HUDEP-2 (cell line): Measurements from ENCODE around the gene TEP1.

ENCODE experiments used
- DNase-seq, 76 experiments: peaks; one replicate each; lab custom pipeline; 2025; ENCODE audit not compliant: unreplicated experiment in 76 of 76; lab: John Stamatoyannopoulos, UW

The TEP1 gene

GRCh38 chr14:20434701-20435581 is 21.6 kb upstream of the TEP1 start:
- DNase-seq = no peak

DNA sequence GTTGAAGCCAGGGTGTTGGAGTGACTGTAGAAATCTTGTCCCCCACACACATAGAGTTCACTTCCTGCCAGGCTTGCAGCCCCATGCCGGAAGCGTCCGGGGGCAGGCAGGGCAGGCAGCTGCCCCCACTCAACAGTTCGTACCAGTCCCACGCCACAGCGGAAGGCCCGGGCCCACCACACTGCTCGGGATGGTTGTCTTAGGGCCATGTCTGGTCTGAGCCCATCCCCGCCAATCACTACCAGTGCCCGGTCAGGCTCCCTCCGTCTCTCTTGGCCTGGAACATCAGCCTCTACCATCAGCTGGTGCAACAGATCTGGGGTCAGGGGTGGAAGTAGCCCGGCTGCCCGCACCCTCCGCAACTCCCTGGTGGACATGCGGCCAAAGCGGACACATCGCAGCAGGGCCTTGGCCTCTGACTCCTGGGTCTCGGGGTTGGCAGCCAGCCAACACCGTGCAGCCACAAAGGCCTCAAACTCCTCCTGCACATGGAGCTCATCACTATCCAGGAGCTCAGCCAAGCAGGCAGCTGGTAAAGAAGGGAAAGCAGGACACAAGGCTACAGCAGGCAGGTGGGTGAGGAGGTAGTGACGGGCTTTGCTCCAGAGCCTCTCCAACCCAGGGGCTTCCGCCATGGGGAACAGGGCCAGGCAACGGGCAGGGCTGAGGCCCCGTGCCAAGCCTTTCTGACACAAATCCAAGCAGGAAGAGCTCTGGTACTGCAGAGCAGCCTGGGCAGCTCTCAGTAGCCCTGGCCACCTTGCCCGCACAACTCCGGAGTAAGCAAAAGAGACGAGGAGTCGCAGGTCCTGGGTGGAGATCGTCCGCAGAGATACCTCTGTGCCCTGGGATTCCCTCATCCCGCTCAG is 16.7 kb upstream of the TEP1 start:
- DNase-seq = no peak

GRCh38 chr14:20428802-20429201 is 15.5 kb upstream of the TEP1 start:
- DNase-seq = peak in 1 of 76 experiments; percentile 2

GRCh38 chr14:20428010-20428365 is 14.7 kb upstream of the TEP1 start:
- DNase-seq = no peak

DNA sequence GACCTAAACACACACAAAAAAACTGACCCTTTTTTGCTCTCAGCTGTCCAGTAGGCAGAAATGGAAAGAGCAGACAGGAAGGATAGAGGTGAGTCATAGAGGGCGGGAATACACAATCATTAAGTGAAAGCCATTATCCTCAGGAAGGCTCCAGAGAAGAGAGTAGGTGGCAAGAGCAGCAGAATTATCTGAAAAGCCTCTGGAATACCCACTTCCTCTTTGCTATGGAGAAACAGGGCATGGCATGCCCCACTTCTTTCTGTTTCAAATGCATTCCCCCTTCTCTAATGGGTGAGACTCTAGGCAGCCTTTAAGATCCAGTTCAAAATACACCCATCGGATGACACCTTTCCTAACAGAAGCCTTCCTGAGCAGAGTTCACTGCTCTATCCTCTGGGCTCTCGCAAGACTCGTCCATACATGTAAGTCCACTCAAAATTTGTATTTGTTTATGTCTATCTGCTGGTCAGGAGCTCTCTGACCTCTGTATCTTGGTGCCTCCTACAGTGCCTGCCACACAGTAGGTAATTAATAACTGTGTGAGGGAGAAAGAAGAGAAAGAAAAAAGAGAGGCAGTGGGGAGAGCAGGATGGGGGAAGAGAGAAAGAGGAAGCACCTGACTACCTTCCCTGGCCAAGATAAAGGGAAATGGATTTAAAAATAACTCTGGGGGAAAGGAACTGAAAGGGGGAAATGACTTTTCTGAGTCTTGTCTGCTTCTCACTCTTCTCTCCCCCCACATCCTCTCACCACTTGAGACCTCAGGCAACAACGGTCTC is 14.1 kb upstream of the TEP1 start:
- DNase-seq = no peak

DNA sequence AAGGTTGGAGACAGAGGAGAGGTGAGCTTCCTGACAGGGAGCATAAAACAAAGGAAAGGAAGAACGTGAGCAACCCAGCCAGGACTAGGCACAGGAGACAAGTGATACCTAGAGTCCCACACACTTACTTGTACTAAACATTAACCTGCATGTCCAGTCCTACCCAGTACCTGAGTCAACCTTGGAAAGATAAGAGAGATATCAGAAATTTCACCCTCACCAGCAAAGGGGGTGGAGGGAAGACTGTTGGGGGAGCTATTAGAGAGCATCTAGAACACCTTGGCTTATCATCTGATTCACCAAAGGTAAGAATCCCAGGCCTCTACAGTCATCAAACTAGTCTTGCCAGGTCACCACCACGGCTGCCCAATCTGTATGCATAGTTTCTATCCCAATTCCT is 11.6 kb upstream of the TEP1 start:
- no peak for DNase-seq

- no peak for DNase-seq
These were observed 9.6 kb upstream of the TEP1 start for GRCh38 chr14:20422886-20423285.

GRCh38 chr14:20421267-20421666 is 8.0 kb upstream of the TEP1 start:
- DNase-seq = no peak

DNA sequence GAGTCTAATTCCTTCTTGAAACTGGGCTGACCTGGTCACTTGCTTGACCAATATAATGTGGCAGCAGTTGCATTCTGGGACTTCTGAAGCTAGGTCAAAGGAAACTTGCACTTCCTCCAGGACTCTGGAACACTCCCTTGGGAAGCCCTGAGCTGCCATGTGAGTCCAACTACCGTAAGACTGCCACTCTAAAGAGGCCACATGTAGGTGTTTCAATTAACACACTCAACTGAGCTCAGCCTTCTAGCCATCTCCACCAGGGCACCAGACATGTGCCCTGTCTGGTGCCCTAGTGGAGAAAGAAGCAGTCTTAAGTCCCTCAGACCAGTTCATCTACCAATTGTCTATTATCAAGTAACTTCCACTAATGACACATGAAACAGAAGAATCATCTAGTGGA is 6.1 kb upstream of the TEP1 start:
- no peak for DNase-seq

- no peak for DNase-seq
These were observed 5.2 kb upstream of the TEP1 start for GRCh38 chr14:20418501-20418909.

- DNase-seq = no peak
These were observed 4.2 kb upstream of the TEP1 start for GRCh38 chr14:20417250-20418186.

DNA sequence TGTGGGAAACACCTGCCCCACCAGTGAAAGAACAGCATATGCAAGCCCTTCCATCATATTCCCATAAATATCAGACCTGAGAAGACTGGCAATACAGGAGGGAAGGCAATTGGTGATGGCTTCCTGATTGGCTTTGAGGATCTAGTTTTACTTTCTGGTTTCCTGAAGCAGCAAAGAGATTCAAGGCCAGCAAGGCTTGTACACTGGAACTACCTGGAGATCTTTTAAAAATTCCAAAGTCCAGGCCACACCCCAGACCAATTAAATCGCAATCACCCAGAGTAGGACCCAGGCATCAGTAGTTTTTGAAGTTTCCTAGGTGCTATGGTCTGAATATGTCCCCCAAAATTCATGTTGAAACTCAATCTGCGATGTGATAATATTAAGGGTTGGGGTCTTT is 2.9 kb upstream of the TEP1 start:
- DNase-seq = no peak

DNA sequence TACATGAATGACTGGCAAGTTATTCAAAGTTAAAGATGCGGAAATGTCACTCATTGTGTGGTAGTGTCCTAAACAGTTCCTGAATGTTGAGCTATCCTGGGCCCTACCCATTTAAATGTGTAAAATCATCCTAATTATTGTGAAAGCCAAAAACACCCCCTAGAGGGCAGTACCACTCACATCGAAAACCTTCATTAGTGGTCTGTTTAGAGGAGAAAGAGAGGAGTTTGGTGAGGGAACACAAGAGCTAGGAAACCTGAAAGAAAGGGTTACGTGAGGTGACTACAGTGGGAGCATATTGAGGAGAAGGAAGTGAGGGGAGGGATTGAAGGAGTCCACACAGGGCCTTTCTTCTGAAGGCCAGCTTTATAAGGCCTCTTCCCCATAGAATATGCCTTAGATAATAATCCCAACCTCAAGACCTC is 2.5 kb upstream of the TEP1 start:
- DNase-seq = peak in 38 of 76 experiments; percentile 2 to 67 (median 32)

DNA sequence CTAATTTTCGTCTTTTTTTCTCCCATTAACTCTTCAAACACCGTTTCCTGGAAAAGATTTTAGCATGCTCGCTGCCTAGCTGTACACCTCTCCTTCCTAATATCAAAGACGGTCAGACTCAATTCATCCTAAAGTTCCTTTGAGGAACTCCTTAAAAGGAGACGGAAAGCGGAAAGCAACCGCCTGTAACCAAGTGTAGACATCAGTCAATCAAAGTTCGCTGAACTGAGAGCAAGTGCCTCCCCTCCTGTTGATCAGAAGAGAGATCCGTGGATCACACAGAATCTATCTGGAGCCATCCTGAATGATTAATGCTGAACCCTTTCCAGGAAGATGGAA is 412 bp upstream of the TEP1 start:
- no peak for DNase-seq

- no peak for DNase-seq
These were observed 890 bp downstream of the TEP1 start for GRCh38 chr14:20412411-20412810.

- DNase-seq = no peak
These were observed 4.1 kb downstream of the TEP1 start for GRCh38 chr14:20409226-20409625.

- no peak for DNase-seq
These were observed 9.8 kb downstream of the TEP1 start for GRCh38 chr14:20403521-20403920.

DNA sequence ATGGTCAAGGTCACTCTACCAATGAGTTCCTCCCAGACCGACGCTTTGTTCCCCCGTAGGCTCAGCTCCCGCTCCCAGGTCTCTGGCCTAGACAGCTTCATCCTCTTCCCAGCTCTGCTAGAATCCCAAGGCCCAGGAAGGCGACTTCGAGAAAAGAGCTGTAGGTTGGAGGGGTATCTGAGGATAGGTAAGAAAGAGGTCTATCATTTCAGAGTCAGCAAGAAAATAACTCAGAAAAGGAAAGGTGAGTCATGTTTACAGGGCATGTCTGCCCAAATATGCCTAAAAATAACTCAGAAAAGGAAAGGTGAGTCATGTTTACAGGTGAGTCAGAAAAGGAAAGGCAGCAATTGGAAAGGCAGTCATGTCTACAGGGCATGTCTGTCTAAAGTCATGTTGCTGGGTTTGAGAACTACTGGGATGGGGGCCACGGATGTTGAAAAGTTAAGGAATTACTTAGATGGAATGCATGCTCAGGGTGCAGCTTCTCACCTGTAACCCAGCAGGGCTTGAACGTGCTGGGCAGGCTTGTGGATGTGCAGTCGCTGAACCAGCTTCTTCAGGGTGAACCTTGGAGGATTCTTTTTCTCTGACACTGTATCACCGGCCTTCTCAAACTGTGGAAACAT is 12.2 kb downstream of the TEP1 start:
- no peak for DNase-seq

DNA sequence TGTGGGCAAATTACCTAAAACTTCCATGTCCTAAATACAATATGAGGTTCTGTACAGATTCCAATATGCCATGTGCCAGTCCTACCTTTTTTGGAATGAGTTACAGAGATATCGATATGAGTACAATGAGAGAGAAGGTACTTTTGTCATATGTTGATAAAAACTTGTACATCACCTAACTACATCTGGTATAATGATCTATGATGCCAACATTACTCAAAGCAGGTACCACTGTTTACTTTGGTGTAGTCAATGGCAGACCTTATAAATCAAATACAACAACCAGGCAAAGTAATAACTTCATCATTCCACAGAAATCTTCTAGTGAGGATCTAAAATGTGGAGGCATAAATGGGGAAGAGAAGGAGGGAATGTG is 12.7 kb downstream of the TEP1 start:
- DNase-seq = no peak

DNA sequence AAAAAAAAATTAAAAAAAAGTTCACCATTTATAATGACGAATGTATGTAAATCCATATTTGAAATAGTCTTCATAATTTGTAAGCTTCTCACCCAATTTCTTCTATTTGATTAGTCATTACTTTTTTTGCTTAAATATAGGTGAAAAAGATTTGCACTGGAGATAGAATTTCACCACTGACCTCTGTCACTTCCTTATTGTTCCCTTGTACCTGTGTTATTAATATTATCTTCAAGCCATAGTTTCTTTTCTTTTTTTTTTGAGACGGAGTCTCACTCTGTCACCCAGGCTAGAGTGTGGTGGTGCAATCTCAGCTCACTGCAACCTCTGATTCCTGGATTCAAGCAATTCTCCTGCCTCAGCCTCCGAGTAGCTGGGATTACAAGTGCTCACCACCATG is 15.8 kb downstream of the TEP1 start:
- no peak for DNase-seq
